Hematopoietic multipotent progenitor cell treated with erythropoietin and hydrocortisone succinate and interleukin-3 and kit ligand, for 4 days (in vitro differentiated cells): ENCODE results near the gene LMBRD1.

Source experiments
- DNase-seq: peaks from one replicate; pipeline ENCODE4 v3.0.0-alpha.2; 2015

Gene LMBRD1

GRCh38 chr6:69624944-69625343 lies 171.9 kb downstream of the LMBRD1 start:
- no peak for DNase-seq
